RPMI8226 (cell line): ENCODE measurements around the gene ATP12A.
A peak's percentile ranks its signal among the peaks of the same experiment; 100 is the strongest.

Experiments
- DNase-seq: peaks from one replicate; pipeline ENCODE4 v3.0.0-alpha.2; 2015

Gene ATP12A

GRCh38 chr13:24738366-24738847, 58.2 kb downstream of the ATP12A start:
- DNase-seq = no peak

GRCh38 chr13:24740014-24740890, 60.0 kb downstream of the ATP12A start:
- DNase-seq = no peak

GRCh38 chr13:24741016-24741662, 60.9 kb downstream of the ATP12A start:
- peak; percentile 28 for DNase-seq

GRCh38 chr13:24741791-24742190, 61.6 kb downstream of the ATP12A start:
- DNase-seq = no peak

GRCh38 chr13:24742294-24742693, 62.1 kb downstream of the ATP12A start:
- DNase-seq = no peak

- no peak for DNase-seq
Measured at GRCh38 chr13:24742977-24743376, 62.8 kb downstream of the ATP12A start.

- DNase-seq = no peak
Measured at GRCh38 chr13:24744247-24744646, 64.0 kb downstream of the ATP12A start.

- DNase-seq = no peak
Measured at GRCh38 chr13:24745516-24745860, 65.3 kb downstream of the ATP12A start.

GRCh38 chr13:24745861-24746617, 65.8 kb downstream of the ATP12A start:
- no peak for DNase-seq

GRCh38 chr13:24746618-24747247, 66.5 kb downstream of the ATP12A start:
- DNase-seq = peak; percentile 9

- DNase-seq = peak; percentile 35
Measured at GRCh38 chr13:24747248-24748060, 67.2 kb downstream of the ATP12A start.

GRCh38 chr13:24748061-24748400, 67.8 kb downstream of the ATP12A start:
- no peak for DNase-seq

- DNase-seq = no peak
Measured at GRCh38 chr13:24759197-24759596, 79.0 kb downstream of the ATP12A start.
